H1 (cell line): Measurements from ENCODE around the gene DMBX1.

ENCODE experiments used
- BRCA1 ChIP-seq: IDR thresholded peaks from 2 replicates; pipeline ENCODE4 v1.6.1; 2012; ENCODE audit warnings: low read depth, low read length, improper control_type of control experiment
- POLR2A ChIP-seq, 2 experiments: IDR thresholded peaks; 1 replicate in 1 of 2; 2 replicates in 1 of 2; pipeline ENCODE4 v1.6.1; 2011; ENCODE audit warnings: low read depth in 2 of 2, low read length in 2 of 2, mild to moderate bottlenecking in 2 of 2; ENCODE audit errors: control extremely low read depth in 1 of 2
- ZNF274 ChIP-seq: IDR thresholded peaks from 2 replicates; pipeline ENCODE4 v1.7.0; 2012; ENCODE audit warnings: low read length, borderline replicate concordance; ENCODE audit errors: extremely low read depth

DNA sequence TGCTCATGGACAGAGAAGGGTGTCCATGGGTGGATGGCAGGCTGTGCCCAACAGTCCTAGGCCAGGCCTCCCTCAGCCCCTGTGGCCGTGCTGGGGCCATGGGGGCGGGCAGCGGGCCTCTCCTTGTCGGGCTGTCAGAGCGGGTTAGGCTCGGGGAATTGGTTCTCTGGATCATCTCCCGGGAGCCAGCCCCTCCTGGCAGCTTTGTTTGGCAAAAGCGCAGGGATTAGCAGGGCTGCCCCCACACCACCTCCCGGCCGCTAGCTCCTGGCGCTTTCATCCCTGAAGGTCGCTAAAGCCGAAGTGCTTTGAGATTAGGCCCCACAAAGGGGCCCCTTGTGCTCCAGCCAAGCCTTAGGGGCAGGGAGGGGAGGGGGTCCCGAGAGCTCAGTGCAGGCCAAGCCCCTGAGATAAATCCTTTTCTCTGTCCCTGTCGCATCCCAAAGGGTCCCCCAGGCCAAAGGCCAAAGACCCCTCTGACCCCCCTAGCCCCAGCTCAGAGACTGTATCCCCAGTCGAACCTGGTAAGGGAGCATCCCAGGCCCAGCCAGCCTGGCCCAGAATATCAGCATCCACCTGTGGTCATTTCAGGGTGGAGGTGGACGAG, 9.8 kb upstream of the DMBX1 start:
- TF ChIP-seq BRCA1, result no peak
- TF ChIP-seq ZNF274, result no peak
- no peak for TF ChIP-seq POLR2A (IDR thresholded peaks at IDR 0.05; ENCODE audit: control extremely low read depth in 1 of 2, low read depth in 2 of 2, low read length in 2 of 2)
